B cell (primary cell): ENCODE measurements around the gene MTG2.

ENCODE experiments used
- EZH2 ChIP-seq: IDR thresholded peaks from 2 replicates; pipeline ENCODE4 v1.6.1; 2012; ENCODE audit warnings: borderline replicate concordance, low read depth, mild to moderate bottlenecking, moderate library complexity, low read length; ENCODE audit not compliant: insufficient read depth, poor library complexity, severe bottlenecking
- TF ChIP-seq, protein P1 (sequence below): fragments of 200-600 bp; IDR thresholded peaks from one replicate; pipeline ENCODE4 v1.8.0; 2022; ENCODE audit warnings: antibody characterized with exemption, mild to moderate bottlenecking

DNA sequence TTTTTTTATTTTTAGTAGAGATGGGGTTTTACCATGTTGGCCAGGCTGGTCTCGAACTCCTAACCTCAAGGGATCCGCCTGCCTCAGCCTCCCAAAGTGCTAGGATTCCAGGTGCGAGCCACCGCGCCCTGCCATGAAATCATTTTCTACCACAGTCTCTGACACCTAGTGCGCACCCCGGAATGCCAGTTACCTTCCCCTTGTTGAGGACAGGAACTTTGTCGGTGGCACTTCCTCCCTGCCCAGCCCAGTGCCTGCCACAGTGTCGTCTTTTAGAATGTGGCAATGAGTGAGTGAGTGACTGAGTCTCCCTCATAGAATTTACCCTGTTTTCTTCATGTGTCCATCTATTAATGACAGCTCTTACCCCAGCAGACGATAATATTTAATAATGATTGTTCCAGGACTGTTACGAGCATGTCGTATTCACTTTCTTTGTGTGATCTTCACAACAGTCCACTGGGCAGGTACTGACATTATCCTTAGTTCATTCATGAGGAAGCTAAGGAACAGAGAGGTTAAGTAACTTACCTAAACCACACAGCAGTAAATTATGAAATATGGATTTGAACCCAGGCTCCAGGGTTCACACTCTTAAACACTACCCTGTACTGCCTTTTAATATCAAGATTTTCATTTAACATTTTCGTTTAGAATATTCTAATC lies 57.3 kb downstream of the MTG2 start:
- TF ChIP-seq, protein P1, sequence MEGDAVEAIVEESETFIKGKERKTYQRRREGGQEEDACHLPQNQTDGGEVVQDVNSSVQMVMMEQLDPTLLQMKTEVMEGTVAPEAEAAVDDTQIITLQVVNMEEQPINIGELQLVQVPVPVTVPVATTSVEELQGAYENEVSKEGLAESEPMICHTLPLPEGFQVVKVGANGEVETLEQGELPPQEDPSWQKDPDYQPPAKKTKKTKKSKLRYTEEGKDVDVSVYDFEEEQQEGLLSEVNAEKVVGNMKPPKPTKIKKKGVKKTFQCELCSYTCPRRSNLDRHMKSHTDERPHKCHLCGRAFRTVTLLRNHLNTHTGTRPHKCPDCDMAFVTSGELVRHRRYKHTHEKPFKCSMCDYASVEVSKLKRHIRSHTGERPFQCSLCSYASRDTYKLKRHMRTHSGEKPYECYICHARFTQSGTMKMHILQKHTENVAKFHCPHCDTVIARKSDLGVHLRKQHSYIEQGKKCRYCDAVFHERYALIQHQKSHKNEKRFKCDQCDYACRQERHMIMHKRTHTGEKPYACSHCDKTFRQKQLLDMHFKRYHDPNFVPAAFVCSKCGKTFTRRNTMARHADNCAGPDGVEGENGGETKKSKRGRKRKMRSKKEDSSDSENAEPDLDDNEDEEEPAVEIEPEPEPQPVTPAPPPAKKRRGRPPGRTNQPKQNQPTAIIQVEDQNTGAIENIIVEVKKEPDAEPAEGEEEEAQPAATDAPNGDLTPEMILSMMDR: no peak
- no peak for TF ChIP-seq EZH2
